OCI-LY1 (cell line): ENCODE results near the gene ARMH4.
A peak's percentile ranks its signal among the peaks of the same experiment; 100 is the strongest.

ENCODE experiments used
- H2AFZ ChIP-seq: fragments of 200-600 bp; sonication (generic), shearing (Covaris generic); 2 replicates; pipeline ENCODE4 v1.6.0; 2014; ENCODE audit warnings: antibody characterized with exemption, mild to moderate bottlenecking, low read length
- H3F3A ChIP-seq: fragments of 200-600 bp; sonication (generic), shearing (Covaris generic); 2 replicates; pipeline ENCODE4 v1.6.0; 2014; ENCODE audit warnings: mild to moderate bottlenecking, antibody characterized with exemption, low read length, moderate library complexity; ENCODE audit not compliant: insufficient read depth
- H3K27ac ChIP-seq: fragments of 200-600 bp; sonication (generic); 2 replicates; pipeline ENCODE4 v1.5.1; 2014; ENCODE audit warnings: low read length, mixed run types, mild to moderate bottlenecking, low read depth; ENCODE audit not compliant: poor library complexity, severe bottlenecking
- H3K27me3 ChIP-seq: fragments of 200-600 bp; sonication (generic); 2 replicates; pipeline ENCODE4 v1.6.0; 2014; ENCODE audit warnings: antibody characterized with exemption, mild to moderate bottlenecking, low read length, moderate library complexity; ENCODE audit not compliant: insufficient read depth
- H3K36me3 ChIP-seq: fragments of 200-600 bp; sonication (generic); 2 replicates; pipeline ENCODE4 v1.6.1; 2014; ENCODE audit warnings: mild to moderate bottlenecking, antibody characterized with exemption, low read length, moderate library complexity, mixed read lengths; ENCODE audit not compliant: insufficient read depth
- H3K4me1 ChIP-seq: fragments of 200-600 bp; sonication (generic); 2 replicates; pipeline ENCODE4 v1.5.1; 2014; ENCODE audit warnings: mild to moderate bottlenecking, low read length, moderate library complexity; ENCODE audit not compliant: insufficient read depth, severe bottlenecking
- H3K4me2 ChIP-seq: fragments of 200-600 bp; sonication (generic), shearing (Covaris generic); 2 replicates; pipeline ENCODE4 v1.6.1; 2014; ENCODE audit warnings: low read length
- H3K4me3 ChIP-seq: fragments of 200-600 bp; sonication (generic); 2 replicates; pipeline ENCODE4 v1.5.1; 2014; ENCODE audit warnings: low read length, low read depth, mild to moderate bottlenecking, mixed read lengths; ENCODE audit not compliant: poor library complexity, severe bottlenecking
- H3K79me2 ChIP-seq: fragments of 200-600 bp; shearing (Covaris generic); 2 replicates; pipeline ENCODE4 v1.6.1; 2016; ENCODE audit warnings: mixed run types, low read length, mixed read lengths; ENCODE audit not compliant: insufficient read depth
- H3K9ac ChIP-seq: fragments of 200-600 bp; sonication (generic), shearing (Covaris generic); 2 replicates; pipeline ENCODE4 v1.6.1; 2014; ENCODE audit warnings: mild to moderate bottlenecking, low read length, mixed read lengths
- H3K9me2 ChIP-seq: fragments of 200-600 bp; sonication (generic), shearing (Covaris generic); 2 replicates; pipeline ENCODE4 v1.6.1; 2014; ENCODE audit warnings: low read depth, mild to moderate bottlenecking, low read length, mixed read lengths
- H3K9me3 ChIP-seq: fragments of 200-600 bp; shearing (Covaris generic); 2 replicates; pipeline ENCODE4 v1.6.1; 2014; ENCODE audit warnings: low read length, mixed read lengths
- H4K20me1 ChIP-seq: fragments of 200-600 bp; sonication (generic), shearing (Covaris generic); 2 replicates; pipeline ENCODE4 v1.6.0; 2016; ENCODE audit warnings: mild to moderate bottlenecking, low read length; ENCODE audit not compliant: insufficient read depth
- EZH2 ChIP-seq: fragments of 200-600 bp; sonication (generic), shearing (Covaris generic); IDR thresholded peaks from 2 replicates; pipeline ENCODE4 v1.8.0; 2017; ENCODE audit warnings: borderline replicate concordance, mixed run types, mild to moderate bottlenecking, antibody characterized with exemption, low read length, moderate library complexity, mixed read lengths
- TF ChIP-seq, protein P1 (sequence below): fragments of 200-600 bp; sonication (generic), shearing (Covaris generic); IDR thresholded peaks from 2 replicates; pipeline ENCODE4 v1.5.1; 2017; ENCODE audit warnings: mild to moderate bottlenecking, antibody characterized with exemption, low read length, moderate library complexity, mixed read lengths

Gene ARMH4

DNA sequence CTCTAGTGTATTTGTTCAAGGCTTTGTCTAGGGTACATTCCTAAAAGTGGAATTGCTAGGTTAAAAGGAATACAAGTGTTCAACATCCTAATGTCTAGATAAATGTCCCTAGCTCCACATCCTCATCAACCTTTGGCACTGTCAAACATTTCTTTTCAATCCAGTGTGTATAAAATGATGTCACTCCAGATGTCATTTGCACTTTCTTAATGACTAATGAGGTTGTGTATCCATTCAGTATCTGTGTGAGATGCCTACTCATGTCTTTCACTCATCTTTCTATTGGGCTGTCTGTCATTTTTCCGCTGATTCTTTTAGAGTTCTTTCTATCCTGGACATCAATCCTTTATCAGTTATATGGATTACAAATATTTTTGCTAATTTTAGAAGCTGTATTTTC lies 43.3 kb downstream of the ARMH4 start:
- H3K4me3 ChIP-seq: no peak overlapping the region
- H3F3A ChIP-seq: no peaks in the 10 kb centered on the region
- no peak overlapping the region for H3K9ac ChIP-seq
- no peak overlapping the region for H2AFZ ChIP-seq
- H4K20me1 ChIP-seq: no peaks in the 10 kb centered on the region
- no peak overlapping the region for H3K27ac ChIP-seq
- TF ChIP-seq, protein P1, sequence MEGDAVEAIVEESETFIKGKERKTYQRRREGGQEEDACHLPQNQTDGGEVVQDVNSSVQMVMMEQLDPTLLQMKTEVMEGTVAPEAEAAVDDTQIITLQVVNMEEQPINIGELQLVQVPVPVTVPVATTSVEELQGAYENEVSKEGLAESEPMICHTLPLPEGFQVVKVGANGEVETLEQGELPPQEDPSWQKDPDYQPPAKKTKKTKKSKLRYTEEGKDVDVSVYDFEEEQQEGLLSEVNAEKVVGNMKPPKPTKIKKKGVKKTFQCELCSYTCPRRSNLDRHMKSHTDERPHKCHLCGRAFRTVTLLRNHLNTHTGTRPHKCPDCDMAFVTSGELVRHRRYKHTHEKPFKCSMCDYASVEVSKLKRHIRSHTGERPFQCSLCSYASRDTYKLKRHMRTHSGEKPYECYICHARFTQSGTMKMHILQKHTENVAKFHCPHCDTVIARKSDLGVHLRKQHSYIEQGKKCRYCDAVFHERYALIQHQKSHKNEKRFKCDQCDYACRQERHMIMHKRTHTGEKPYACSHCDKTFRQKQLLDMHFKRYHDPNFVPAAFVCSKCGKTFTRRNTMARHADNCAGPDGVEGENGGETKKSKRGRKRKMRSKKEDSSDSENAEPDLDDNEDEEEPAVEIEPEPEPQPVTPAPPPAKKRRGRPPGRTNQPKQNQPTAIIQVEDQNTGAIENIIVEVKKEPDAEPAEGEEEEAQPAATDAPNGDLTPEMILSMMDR: no peak
- no peak for TF ChIP-seq EZH2
- no peaks in the 10 kb centered on the region for H3K79me2 ChIP-seq
- H3K9me3 ChIP-seq: no peaks in the 10 kb centered on the region
- no peaks in the 10 kb centered on the region for H3K27me3 ChIP-seq
- H3K4me2 ChIP-seq: no peak overlapping the region
- H3K36me3 ChIP-seq: no peaks in the 10 kb centered on the region
- H3K9me2 ChIP-seq: no peaks in the 10 kb centered on the region
- H3K4me1 ChIP-seq: no peaks in the 10 kb centered on the region

DNA sequence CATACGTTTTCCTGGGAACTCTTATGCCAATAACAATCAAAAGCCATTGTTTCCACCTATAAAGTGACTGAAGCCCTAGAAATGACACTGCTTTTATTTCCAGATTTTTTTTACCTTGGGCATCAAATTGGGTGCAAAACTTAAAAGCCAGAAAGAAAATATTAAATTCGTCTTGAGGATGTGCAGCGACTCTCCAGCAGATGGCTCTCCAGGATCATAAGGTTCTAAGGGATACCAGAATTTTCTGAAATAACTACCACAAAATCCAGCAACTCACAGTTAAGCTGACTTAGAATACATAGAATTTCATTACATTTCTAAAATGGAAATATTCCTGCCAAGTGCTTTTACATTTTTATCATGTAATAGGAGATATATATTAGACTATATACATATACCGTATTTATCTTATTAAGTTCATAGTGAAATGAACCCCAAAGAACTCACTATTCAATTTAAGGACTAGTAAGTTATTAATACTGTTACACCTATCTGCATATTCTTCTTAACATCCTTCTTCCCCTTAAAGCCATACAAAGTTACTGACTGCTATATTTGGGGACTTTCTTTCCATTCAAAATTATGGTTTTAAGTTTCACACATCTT lies 44.0 kb downstream of the ARMH4 start:
- no peaks in the 10 kb centered on the region for H3K79me2 ChIP-seq
- TF ChIP-seq EZH2: no peak
- TF ChIP-seq, protein P1: peak; percentile 77

DNA sequence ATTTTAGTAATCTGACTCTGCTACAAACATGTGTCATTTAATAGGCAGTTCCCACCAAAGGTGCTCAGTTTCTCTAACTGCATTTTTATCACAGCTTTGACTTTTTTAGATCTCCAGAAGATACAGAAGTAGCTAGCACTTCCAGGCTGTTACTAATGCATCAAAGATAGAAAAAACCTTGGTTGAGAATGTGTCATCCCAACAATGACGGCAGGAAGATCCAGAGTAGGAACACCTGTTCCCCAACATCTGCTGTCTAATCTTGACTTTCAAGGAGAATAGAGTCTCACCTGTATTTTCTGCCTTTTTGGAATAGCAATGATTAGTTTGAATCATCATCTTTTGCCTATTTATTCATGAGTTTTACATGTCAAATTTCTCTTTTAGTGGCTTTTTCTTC lies 45.0 kb downstream of the ARMH4 start:
- no peak for TF ChIP-seq EZH2
- TF ChIP-seq, protein P1: no peak
- Histone ChIP-seq H3K9ac (no peak overlapping the region), H3K4me2 (no peak overlapping the region), H3K36me3 (no peaks in the 10 kb centered on the region), H3K27ac (no peak overlapping the region), H3K27me3 (no peaks in the 10 kb centered on the region), H3K4me3 (no peak overlapping the region), H3K9me3 (no peaks in the 10 kb centered on the region), H3F3A (no peaks in the 10 kb centered on the region), H4K20me1 (no peaks in the 10 kb centered on the region), H3K79me2 (no peaks in the 10 kb centered on the region), H2AFZ (no peak overlapping the region), H3K4me1 (no peaks in the 10 kb centered on the region), H3K9me2 (no peaks in the 10 kb centered on the region)

More for the DNA sequence above, 44.0 kb downstream of the ARMH4 start:
- H3F3A ChIP-seq: no peaks in the 10 kb centered on the region
- H3K4me1 ChIP-seq: no peaks in the 10 kb centered on the region
- H3K9me3 ChIP-seq: no peaks in the 10 kb centered on the region
- no peaks in the 10 kb centered on the region for H3K27me3 ChIP-seq
- no peaks in the 10 kb centered on the region for H3K9me2 ChIP-seq
- H2AFZ ChIP-seq: no peak overlapping the region
- H3K27ac ChIP-seq: no peak overlapping the region
- H3K36me3 ChIP-seq: no peaks in the 10 kb centered on the region
- no peak overlapping the region for H3K4me2 ChIP-seq
- no peak overlapping the region for H3K4me3 ChIP-seq
- H3K9ac ChIP-seq: no peak overlapping the region
- H4K20me1 ChIP-seq: no peaks in the 10 kb centered on the region
